ENCODE data around the gene RAB5A.
"Not testable (repeated sequence)": the region's sequence is repeated elsewhere in the genome, so short reads cannot be mapped to it uniquely, and the experiment has no call there.

Gene RAB5A

DNA sequence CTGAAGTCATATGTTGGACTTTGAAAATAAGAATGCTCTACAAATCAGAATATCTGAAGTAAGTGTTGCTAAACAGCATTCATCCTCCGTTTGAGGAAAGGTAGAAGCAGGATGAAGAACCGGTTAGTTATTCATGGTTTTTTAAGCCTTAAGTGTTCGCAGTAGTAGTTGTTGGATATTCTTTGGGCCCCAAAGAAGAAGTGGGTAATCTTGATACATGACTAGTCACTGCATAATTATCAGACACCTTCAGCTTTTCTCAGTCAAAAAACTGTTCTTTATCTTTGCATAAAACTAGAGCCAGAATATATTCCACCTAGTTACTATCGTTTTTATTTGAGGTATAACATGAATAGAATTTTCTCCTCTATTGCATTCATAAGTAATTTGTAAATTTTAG, 13.8 kb downstream of the RAB5A start:
- TF ChIP-seq, protein P1, sequence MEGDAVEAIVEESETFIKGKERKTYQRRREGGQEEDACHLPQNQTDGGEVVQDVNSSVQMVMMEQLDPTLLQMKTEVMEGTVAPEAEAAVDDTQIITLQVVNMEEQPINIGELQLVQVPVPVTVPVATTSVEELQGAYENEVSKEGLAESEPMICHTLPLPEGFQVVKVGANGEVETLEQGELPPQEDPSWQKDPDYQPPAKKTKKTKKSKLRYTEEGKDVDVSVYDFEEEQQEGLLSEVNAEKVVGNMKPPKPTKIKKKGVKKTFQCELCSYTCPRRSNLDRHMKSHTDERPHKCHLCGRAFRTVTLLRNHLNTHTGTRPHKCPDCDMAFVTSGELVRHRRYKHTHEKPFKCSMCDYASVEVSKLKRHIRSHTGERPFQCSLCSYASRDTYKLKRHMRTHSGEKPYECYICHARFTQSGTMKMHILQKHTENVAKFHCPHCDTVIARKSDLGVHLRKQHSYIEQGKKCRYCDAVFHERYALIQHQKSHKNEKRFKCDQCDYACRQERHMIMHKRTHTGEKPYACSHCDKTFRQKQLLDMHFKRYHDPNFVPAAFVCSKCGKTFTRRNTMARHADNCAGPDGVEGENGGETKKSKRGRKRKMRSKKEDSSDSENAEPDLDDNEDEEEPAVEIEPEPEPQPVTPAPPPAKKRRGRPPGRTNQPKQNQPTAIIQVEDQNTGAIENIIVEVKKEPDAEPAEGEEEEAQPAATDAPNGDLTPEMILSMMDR (IDR thresholded peaks at IDR 0.05; ENCODE audit: control insufficient read depth, insufficient read depth, low read depth, low read length, missing control alignments): no peak
- H3K4me3 ChIP-seq (ENCODE audit: control insufficient read depth, low read depth, low read length): no peak overlapping the region
- no peak for DNase-seq (ENCODE audit: low read depth)

DNA sequence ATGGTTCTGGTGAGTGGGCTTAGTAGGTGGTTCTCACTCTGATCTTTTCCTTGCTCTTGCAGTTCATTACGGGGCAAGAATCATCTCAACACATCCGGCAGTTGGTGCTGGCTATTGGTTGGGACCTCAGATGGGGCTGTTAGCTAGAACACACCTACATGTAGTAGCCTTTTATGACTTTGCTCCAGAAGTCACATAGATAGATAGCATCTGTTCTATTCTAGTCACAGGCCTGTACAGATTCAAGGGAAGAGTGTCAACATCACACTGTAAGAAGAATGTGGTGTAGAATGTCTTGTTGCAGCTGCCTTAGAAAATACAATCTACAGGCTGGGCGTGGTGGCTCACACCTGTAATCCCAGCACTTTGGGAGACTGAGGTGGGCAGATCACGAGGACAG, 15.1 kb downstream of the RAB5A start:
- TF ChIP-seq, protein P1 (IDR thresholded peaks at IDR 0.05; ENCODE audit: control insufficient read depth, insufficient read depth, low read depth, low read length, missing control alignments): no peak
- no peak for DNase-seq (ENCODE audit: low read depth)
- H3K4me3 ChIP-seq (ENCODE audit: control insufficient read depth, low read depth, low read length): no peak overlapping the region

DNA sequence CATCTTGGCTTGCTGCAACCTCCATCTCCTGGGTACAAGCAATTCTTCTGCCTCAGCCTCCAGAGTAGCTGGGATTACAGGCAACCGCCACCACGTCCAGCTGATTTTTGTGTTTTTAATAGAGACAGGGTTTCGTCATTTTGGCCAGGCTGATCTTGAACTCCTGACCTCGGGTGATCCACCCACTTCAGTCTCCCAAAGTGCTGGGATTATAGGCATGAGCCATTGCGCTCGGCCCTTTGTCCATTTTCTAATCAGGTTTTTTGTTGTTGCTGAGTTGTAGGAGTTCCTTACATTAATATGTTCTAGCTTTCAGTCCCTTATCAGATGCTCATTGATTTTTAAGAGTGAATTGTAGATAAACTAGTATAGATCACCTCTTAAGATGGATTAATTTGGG, 20.3 kb downstream of the RAB5A start:
- TF ChIP-seq, protein P1 (IDR thresholded peaks at IDR 0.05; ENCODE audit: control insufficient read depth, insufficient read depth, low read depth, low read length, missing control alignments): no peak
- H3K4me3 ChIP-seq (ENCODE audit: control insufficient read depth, low read depth, low read length): no peak overlapping the region
- no peak for DNase-seq (ENCODE audit: low read depth)

DNA sequence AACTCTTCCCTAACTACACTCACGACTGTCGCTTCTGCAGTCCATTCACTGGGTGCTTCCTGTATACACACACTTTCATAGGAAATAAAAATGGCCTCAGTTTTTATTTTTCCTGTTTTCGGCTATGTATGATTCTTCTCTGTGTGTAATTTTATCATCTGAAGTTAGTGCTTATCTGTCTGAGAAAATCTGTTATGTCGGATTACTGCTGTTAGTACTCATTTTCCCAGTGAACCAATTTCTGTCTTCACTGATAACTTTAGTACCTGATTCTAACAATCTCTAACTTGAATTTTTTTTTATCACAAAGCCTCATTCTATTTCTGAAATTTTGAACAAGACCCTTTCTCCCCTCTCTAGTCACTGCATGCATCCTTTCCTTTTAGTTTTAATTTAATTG, 20.9 kb downstream of the RAB5A start:
- TF ChIP-seq, protein P1 (IDR thresholded peaks at IDR 0.05; ENCODE audit: control insufficient read depth, insufficient read depth, low read depth, low read length, missing control alignments): no peak
- DNase-seq (ENCODE audit: low read depth): no peak
- H3K4me3 ChIP-seq (ENCODE audit: control insufficient read depth, low read depth, low read length): no peak overlapping the region

DNA sequence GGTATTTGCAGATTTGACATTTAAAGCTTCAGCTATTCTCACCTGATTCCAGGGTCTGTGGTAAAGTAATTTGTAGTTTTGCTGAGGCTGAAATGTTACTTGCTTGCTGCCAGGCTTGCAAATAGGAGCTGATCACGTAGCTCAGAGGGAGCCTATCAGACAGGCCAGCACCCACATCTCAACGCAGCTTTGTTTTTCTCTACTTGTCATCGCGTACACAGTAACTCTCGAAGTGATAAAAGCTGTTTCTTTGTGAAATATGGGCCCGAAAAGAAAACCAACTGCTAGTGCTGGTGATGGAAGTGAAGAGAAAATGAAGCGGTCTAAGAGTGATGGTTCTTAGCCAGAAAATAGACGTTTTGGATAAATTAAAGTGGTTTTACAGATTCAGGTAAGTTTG, 23.4 kb downstream of the RAB5A start:
- no peak overlapping the region for H3K4me3 ChIP-seq (ENCODE audit: control insufficient read depth, low read depth, low read length)
- TF ChIP-seq, protein P1 (IDR thresholded peaks at IDR 0.05; ENCODE audit: control insufficient read depth, insufficient read depth, low read depth, low read length, missing control alignments): no peak

DNA sequence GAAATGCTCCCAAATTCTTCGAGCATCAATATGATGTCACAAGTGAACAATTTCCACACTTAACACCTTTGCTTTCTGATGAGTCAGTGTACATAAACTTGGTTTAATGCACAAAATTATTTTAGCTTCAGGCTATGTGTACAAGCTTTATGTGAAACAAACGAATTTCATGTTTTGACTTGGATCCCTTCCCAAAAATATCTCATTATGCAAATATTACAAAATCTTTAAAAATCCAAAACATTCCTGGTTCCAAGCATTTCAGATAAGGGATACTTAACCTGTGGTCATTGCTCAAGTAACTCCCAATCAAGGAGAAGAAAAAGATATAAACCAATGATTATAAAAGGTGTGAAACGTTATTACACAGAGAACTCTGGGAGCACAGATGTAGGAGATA, 25.2 kb downstream of the RAB5A start:
- TF ChIP-seq, protein P1 (IDR thresholded peaks at IDR 0.05; ENCODE audit: control insufficient read depth, insufficient read depth, low read depth, low read length, missing control alignments): no peak
- no peak overlapping the region for H3K4me3 ChIP-seq (ENCODE audit: control insufficient read depth, low read depth, low read length)
- DNase-seq (ENCODE audit: low read depth): peak; percentile 21

More for the DNA sequence above, 23.4 kb downstream of the RAB5A start:
- no peak for DNase-seq (ENCODE audit: low read depth)

DNA sequence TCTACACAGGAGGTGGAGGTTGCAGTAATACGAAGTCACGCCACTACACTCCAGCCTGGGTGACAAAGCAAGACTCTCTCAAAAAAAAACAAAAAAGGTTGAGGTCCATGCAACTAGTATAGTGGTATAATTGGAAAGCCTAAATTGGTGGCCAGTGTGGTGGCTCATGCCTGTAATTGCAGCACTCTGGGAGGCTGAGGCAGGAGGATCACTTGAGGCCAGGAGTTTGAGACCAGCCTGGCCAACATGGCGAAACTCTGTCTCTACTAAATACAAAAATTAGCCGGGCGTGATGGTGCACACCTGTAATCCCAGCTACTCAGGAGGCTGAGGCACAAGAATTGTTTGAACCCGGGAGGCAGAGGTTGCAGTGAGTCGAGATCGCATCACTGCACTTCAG, 42.0 kb downstream of the RAB5A start:
- H3K4me3 ChIP-seq (ENCODE audit: control insufficient read depth, low read depth, low read length); DNase-seq (ENCODE audit: low read depth): not testable (repeated sequence)

Data from AG09309 (cell line).